H1 (cell line): Measurements from ENCODE around the gene ACOT11. TPM values are rescaled to one million over a fixed set of nuclear protein-coding genes. Genes with fewer than 3 reads are reported as not detected.

Experiments
- CTBP2 ChIP-seq: IDR thresholded peaks from 2 replicates; pipeline ENCODE4 v1.7.0; 2011; ENCODE audit warnings: borderline replicate concordance, mild to moderate bottlenecking, moderate library complexity, mixed read lengths, low read length; ENCODE audit not compliant: insufficient read depth, insufficient read length
- FOSL1 ChIP-seq: IDR thresholded peaks from 2 replicates; pipeline ENCODE4 v1.6.1; 2011; ENCODE audit warnings: mild to moderate bottlenecking, low read depth, low read length, moderate library complexity; ENCODE audit not compliant: insufficient read depth
- MAFK ChIP-seq: IDR thresholded peaks from 2 replicates; pipeline ENCODE4 v1.6.1; 2012; ENCODE audit warnings: low read depth, mild to moderate bottlenecking, improper control_type of control experiment, low read length
- POLR2AphosphoS5 ChIP-seq: IDR thresholded peaks from 2 replicates; pipeline ENCODE4 v1.6.1; 2011; ENCODE audit warnings: low read depth, low read length
- RBBP5 ChIP-seq: IDR thresholded peaks from 2 replicates; pipeline ENCODE4 v1.7.1; 2012; ENCODE audit warnings: low read depth, mild to moderate bottlenecking, inconsistent platforms, low read length, moderate library complexity, borderline replicate concordance
- polyA plus RNA-seq, 7 experiments: library from polyadenylated mRNA; depleted of rRNA in 3 of 7; stranded (reverse) in 5 of 7; unstranded in 2 of 7; fragments of >200 nt in 5 of 7; fragments of 200-250 nt in 2 of 7; gene quantifications; 1 replicate in 5 of 7; 2 replicates in 1 of 7; 4 replicates in 1 of 7; pipeline versions ENCODE4 v1.2.1 to v1.2.3, GENCODE V29; 2011 to 2013; ENCODE audit warnings: missing spikeins in 2 of 7, mixed read lengths in 2 of 7
- total RNA-seq: library from RNA; stranded (reverse); fragmentation: NEBNext Ultra II Directional; extraction: Animal tissue kit (Norgen Biotek cat#: 25700); gene quantifications from 2 replicates; pipeline ENCODE4 v1.2.1, GENCODE V29; 2021
- TF ChIP-seq, protein P1 (sequence below): IDR thresholded peaks from 2 replicates; pipeline ENCODE4 v1.6.1; 2012; ENCODE audit warnings: low read length, inconsistent platforms

ACOT11 gene
- total and polyA plus RNA-seq, 2 of the 8 experiments (the other 6 are each of a cell fraction or from before 2014, with no cell fraction given) = 3.8 to 4.5 TPM

DNA sequence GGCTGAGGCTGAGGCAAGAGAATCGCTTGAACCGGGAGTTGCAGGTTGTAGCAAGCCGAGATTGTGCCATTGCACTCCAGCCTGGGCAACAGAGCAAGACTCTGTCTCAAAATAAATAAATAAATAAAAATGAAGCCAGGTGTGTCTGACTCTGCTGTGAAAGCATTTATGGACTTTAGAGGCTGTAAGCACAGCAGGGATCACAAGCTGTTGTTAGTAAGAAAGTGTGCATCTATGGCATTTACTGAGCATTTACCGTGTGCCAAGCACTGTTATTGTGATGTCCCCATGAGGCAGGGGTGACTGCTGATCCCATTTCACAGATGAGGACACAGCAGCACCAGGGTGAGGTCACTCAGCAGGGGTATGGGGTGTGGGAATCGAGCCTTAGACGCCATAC is 55.2 kb downstream of the ACOT11 start (continued):
- TF ChIP-seq CTBP2 (no peak), FOSL1 (no peak), POLR2AphosphoS5 (no peak), MAFK (no peak), RBBP5 (no peak)
- TF ChIP-seq, protein P1, sequence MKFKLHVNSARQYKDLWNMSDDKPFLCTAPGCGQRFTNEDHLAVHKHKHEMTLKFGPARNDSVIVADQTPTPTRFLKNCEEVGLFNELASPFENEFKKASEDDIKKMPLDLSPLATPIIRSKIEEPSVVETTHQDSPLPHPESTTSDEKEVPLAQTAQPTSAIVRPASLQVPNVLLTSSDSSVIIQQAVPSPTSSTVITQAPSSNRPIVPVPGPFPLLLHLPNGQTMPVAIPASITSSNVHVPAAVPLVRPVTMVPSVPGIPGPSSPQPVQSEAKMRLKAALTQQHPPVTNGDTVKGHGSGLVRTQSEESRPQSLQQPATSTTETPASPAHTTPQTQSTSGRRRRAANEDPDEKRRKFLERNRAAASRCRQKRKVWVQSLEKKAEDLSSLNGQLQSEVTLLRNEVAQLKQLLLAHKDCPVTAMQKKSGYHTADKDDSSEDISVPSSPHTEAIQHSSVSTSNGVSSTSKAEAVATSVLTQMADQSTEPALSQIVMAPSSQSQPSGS = no peak
